Ovary (tissue), 3 donors: ENCODE data around the gene JAK1.

ENCODE experiments used
- CTCF ChIP-seq, 3 donors: fragments of 450-650 bp in 2 of 3; fragments of 200-600 bp in 1 of 3; IDR thresholded peaks; one replicate each; pipeline versions ENCODE4 v1.5.1 to v1.8.0; 2016 to 2022; ENCODE audit warnings: antibody characterized with exemption in 3 of 3, mild to moderate bottlenecking in 1 of 3
- EP300 ChIP-seq: sonication (generic); formaldehyde crosslinking; IDR thresholded peaks from one replicate; pipeline ENCODE4 v1.6.1; 2017; ENCODE audit warnings: antibody characterized with exemption
- POLR2A ChIP-seq: fragments of 450-650 bp; IDR thresholded peaks from one replicate; pipeline ENCODE4 v1.6.1; 2017; ENCODE audit warnings: antibody characterized with exemption, mild to moderate bottlenecking, moderate library complexity
- donor health status: DM: no; HTN: no; CAD: no.

- TF ChIP-seq CTCF (IDR thresholded peaks at IDR 0.05): no peak
- TF ChIP-seq POLR2A: no peak
- no peak for TF ChIP-seq EP300
Observed at GRCh38 chr1:64851664-64852063, 114.7 kb downstream of the JAK1 start.
